K562 (cell line): ENCODE results near the gene SLC7A5.
"Not testable (repeated sequence)": the region's sequence is repeated elsewhere in the genome, so short reads cannot be mapped to it uniquely, and the experiment has no call there.

Source experiments
- CTCF ChIP-seq, 3 experiments: IDR thresholded peaks in 2 of 3; conservative IDR thresholded peaks in 1 of 3; 2 replicates each; pipeline ENCODE4 v1.5.1; 2011 to 2012; ENCODE audit warnings: low read length in 3 of 3, mild to moderate bottlenecking in 3 of 3, control low read depth in 2 of 3, improper control_type of control experiment in 1 of 3, inconsistent platforms in 1 of 3, low read depth in 1 of 3, mixed read lengths in 1 of 3, moderate library complexity in 1 of 3; ENCODE audit not compliant: insufficient read depth in 2 of 3
- IRF1 ChIP-seq: sonication (generic); formaldehyde crosslinking; IDR thresholded peaks from 2 replicates; pipeline ENCODE4 v1.8.0; 2022; ENCODE audit warnings: missing genetic modification reagents, mild to moderate bottlenecking, borderline replicate concordance
- PHB2 ChIP-seq: fragments of 450-650 bp; IDR thresholded peaks from 2 replicates; pipeline ENCODE4 v1.6.1; 2017; ENCODE audit warnings: low read depth
- POLR2A ChIP-seq: fragments of 450-650 bp; conservative IDR thresholded peaks from 2 replicates; pipeline ENCODE4 v1.6.1; 2016
- SMAD3 ChIP-seq: fragments of 450-650 bp; formaldehyde crosslinking; conservative IDR thresholded peaks from 2 replicates; pipeline ENCODE4 v1.4.0; 2020; ENCODE audit warnings: mild to moderate bottlenecking
- TCF7L2 ChIP-seq: fragments of 150-350 bp; IDR thresholded peaks from 2 replicates; pipeline ENCODE4 v1.6.1; 2016; ENCODE audit warnings: low read depth, mild to moderate bottlenecking, low read length, moderate library complexity
- VEZF1 ChIP-seq: fragments of 200-800 bp; sonication (Bioruptor generic); IDR thresholded peaks from 2 replicates; pipeline ENCODE4 v1.6.1; 2017; ENCODE audit warnings: missing genetic modification characterization, missing compliant biosample characterization
- ZFP36 ChIP-seq: fragments of 150-350 bp; IDR thresholded peaks from 2 replicates; pipeline ENCODE4 v1.6.1; 2018; ENCODE audit warnings: low read length, low read depth; ENCODE audit not compliant: partially characterized antibody
- ZNF232 ChIP-seq: sonication (generic); formaldehyde crosslinking; IDR thresholded peaks from 2 replicates; pipeline ENCODE4 v1.8.0; 2022; ENCODE audit warnings: mild to moderate bottlenecking, missing genetic modification reagents
- ZNF274 ChIP-seq: IDR thresholded peaks from 2 replicates; pipeline ENCODE4 v1.6.1; 2011; ENCODE audit warnings: low read depth, mild to moderate bottlenecking, low read length, moderate library complexity, borderline replicate concordance
- ZNF280B ChIP-seq: fragments of 250-450 bp; sonication (Bioruptor Pico); IDR thresholded peaks from 2 replicates; pipeline ENCODE4 v1.5.1; 2021; ENCODE audit warnings: mild to moderate bottlenecking

GRCh38 chr16:87869061-87869878, at the start of gene SLC7A5:
- TF ChIP-seq ZNF280B (CRISPR knock-in tag); POLR2A; SMAD3 (CRISPR knock-in tag); IRF1 (CRISPR knock-in tag); PHB2; ZNF274; CTCF (IDR thresholded peaks at IDR 0.05 in 2 of 3, conservative IDR thresholded peaks at IDR 0.05 in 1 of 3; ENCODE audit: insufficient read depth in 2 of 3, low read depth in 1 of 3, low read length in 3 of 3); TCF7L2; ZFP36; ZNF232 (CRISPR knock-in tag): not testable (repeated sequence)
- TF ChIP-seq VEZF1 (CRISPR knock-in tag), result peak; percentile 80
